Esophagus squamous epithelium (tissue), 4 donors: ENCODE data around the gene NPTX1.

ENCODE experiments used
- CTCF ChIP-seq, 6 experiments: fragments of 450-650 bp in 4 of 6; fragments of 200-600 bp in 2 of 6; sonication (generic) in 2 of 6; IDR thresholded peaks; one replicate each; pipeline ENCODE4 v1.5.1; 2016 to 2019; ENCODE audit warnings: antibody characterized with exemption in 6 of 6, mild to moderate bottlenecking in 4 of 6, moderate library complexity in 4 of 6
- POLR2A ChIP-seq, 4 donors: fragments of 450-650 bp; IDR thresholded peaks; one replicate each; pipeline ENCODE4 v1.6.1; 2017; ENCODE audit warnings: antibody characterized with exemption in 4 of 4, mild to moderate bottlenecking in 4 of 4, moderate library complexity in 3 of 4

- TF ChIP-seq CTCF (IDR thresholded peaks at IDR 0.05): no peak
- TF ChIP-seq POLR2A (IDR thresholded peaks at IDR 0.05): no peak
Observed at GRCh38 chr17:80445007-80445725, 31.2 kb downstream of the NPTX1 start.
